AG10803 (cell line): ENCODE results near the gene MSI2.

Source experiments
- DNase-seq: peaks from one replicate; pipeline ENCODE4 v3.0.0; 2010; ENCODE audit warnings: low read depth
- H3K4me3 ChIP-seq: 2 replicates; pipeline ENCODE4 v1.5.1; 2011; ENCODE audit warnings: mild to moderate bottlenecking, low read length, control low read depth
- CTCF ChIP-seq: conservative IDR thresholded peaks from 2 replicates; pipeline ENCODE4 v1.5.1; 2011; ENCODE audit warnings: mild to moderate bottlenecking, low read length, control low read depth, inconsistent platforms

The MSI2 gene

GRCh38 chr17:57462007-57462579 lies 205.8 kb downstream of the MSI2 start:
- TF ChIP-seq CTCF, result no peak
- H3K4me3 ChIP-seq, result no peak overlapping the region
- no peak for DNase-seq

GRCh38 chr17:57463103-57463885 lies 207.0 kb downstream of the MSI2 start:
- H3K4me3 ChIP-seq, result no peak overlapping the region
- DNase-seq, result peak; percentile 72
- no peak for TF ChIP-seq CTCF

GRCh38 chr17:57464191-57464864 lies 208.0 kb downstream of the MSI2 start:
- no peak overlapping the region for H3K4me3 ChIP-seq
- TF ChIP-seq CTCF, result no peak
- no peak for DNase-seq

- H3K4me3 ChIP-seq, result no peak overlapping the region
- no peak for TF ChIP-seq CTCF
- no peak for DNase-seq
Observed at GRCh38 chr17:57465610-57466009, 209.3 kb downstream of the MSI2 start.

- DNase-seq, result no peak
- H3K4me3 ChIP-seq, result no peak overlapping the region
- no peak for TF ChIP-seq CTCF
Observed at GRCh38 chr17:57466017-57466471, 209.7 kb downstream of the MSI2 start.

- no peak for DNase-seq
- no peak for TF ChIP-seq CTCF
- H3K4me3 ChIP-seq, result no peak overlapping the region
Observed at GRCh38 chr17:57466521-57466920, 210.2 kb downstream of the MSI2 start.
